ENCODE measurements around the gene MBOAT7.
"Not testable (repeated sequence)": the region's sequence is repeated elsewhere in the genome, so short reads cannot be mapped to it uniquely, and the experiment has no call there.

DNA sequence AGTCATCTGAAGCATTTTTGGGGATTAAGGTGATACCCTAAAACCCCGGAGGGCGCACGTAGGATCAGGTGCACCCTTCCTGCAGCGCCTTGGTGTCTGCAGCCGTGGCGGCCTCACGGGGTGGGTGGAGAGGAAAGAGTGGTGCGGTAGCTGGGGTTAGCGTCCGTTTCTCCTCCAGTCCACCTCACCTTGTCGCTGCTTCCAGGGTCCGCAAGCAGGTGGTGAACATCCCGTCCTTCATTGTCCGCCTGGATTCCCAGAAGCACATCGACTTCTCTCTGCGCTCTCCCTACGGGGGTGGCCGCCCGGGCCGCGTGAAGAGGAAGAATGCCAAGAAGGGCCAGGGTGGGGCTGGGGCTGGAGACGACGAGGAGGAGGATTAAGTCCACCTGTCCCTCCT lies 17.8 kb upstream of the MBOAT7 start:
- TF ChIP-seq, protein P1, sequence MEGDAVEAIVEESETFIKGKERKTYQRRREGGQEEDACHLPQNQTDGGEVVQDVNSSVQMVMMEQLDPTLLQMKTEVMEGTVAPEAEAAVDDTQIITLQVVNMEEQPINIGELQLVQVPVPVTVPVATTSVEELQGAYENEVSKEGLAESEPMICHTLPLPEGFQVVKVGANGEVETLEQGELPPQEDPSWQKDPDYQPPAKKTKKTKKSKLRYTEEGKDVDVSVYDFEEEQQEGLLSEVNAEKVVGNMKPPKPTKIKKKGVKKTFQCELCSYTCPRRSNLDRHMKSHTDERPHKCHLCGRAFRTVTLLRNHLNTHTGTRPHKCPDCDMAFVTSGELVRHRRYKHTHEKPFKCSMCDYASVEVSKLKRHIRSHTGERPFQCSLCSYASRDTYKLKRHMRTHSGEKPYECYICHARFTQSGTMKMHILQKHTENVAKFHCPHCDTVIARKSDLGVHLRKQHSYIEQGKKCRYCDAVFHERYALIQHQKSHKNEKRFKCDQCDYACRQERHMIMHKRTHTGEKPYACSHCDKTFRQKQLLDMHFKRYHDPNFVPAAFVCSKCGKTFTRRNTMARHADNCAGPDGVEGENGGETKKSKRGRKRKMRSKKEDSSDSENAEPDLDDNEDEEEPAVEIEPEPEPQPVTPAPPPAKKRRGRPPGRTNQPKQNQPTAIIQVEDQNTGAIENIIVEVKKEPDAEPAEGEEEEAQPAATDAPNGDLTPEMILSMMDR (IDR thresholded peaks at IDR 0.05; ENCODE audit: low read depth, low read length, missing input control) = not testable (repeated sequence)
- not testable (repeated sequence) for TF ChIP-seq JUND, RAD21 (IDR thresholded peaks at IDR 0.05)
- TF ChIP-seq, protein P2, sequence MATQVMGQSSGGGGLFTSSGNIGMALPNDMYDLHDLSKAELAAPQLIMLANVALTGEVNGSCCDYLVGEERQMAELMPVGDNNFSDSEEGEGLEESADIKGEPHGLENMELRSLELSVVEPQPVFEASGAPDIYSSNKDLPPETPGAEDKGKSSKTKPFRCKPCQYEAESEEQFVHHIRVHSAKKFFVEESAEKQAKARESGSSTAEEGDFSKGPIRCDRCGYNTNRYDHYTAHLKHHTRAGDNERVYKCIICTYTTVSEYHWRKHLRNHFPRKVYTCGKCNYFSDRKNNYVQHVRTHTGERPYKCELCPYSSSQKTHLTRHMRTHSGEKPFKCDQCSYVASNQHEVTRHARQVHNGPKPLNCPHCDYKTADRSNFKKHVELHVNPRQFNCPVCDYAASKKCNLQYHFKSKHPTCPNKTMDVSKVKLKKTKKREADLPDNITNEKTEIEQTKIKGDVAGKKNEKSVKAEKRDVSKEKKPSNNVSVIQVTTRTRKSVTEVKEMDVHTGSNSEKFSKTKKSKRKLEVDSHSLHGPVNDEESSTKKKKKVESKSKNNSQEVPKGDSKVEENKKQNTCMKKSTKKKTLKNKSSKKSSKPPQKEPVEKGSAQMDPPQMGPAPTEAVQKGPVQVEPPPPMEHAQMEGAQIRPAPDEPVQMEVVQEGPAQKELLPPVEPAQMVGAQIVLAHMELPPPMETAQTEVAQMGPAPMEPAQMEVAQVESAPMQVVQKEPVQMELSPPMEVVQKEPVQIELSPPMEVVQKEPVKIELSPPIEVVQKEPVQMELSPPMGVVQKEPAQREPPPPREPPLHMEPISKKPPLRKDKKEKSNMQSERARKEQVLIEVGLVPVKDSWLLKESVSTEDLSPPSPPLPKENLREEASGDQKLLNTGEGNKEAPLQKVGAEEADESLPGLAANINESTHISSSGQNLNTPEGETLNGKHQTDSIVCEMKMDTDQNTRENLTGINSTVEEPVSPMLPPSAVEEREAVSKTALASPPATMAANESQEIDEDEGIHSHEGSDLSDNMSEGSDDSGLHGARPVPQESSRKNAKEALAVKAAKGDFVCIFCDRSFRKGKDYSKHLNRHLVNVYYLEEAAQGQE (IDR thresholded peaks at IDR 0.05) = not testable (repeated sequence)
